HCT116 (cell line): ENCODE measurements around the gene SUGCT. TPM values are rescaled to one million over a fixed set of nuclear protein-coding genes. Genes with fewer than 3 reads are reported as not detected.

ENCODE experiments used
- ATAC-seq: fragments of 200-7000 bp; cut with Tn5 transposase; 2 replicates; pipeline ENCODE4 v1.9.1; 2020; ENCODE audit warnings: mild to moderate bottlenecking, moderate library complexity
- BruUV-seq: library from RNA; stranded (reverse); fragments of 400-500 nt; replicated peaks from 2 replicates; lab custom pipeline; 2021; lab: Mats Ljungman, UMichigan
- CTCF ChIA-PET: fragments of 300-600 bp; sonication (Branson Sonifier 250); formaldehyde crosslinking; loops from one replicate; lab custom pipeline; 2021; ENCODE audit warnings: antibody characterized with exemption; lab: Charles Lee
- POLR2A ChIA-PET: fragments of 300-600, 350-600 bp; sonication (Branson Sonifier 250); formaldehyde crosslinking; loops from one replicate; lab custom pipeline; 2021; ENCODE audit warnings: antibody characterized with exemption; lab: Charles Lee
- RAD21 ChIA-PET, 2 experiments: fragments of 300-600 bp; sonication (Branson Sonifier 250); formaldehyde crosslinking; loops; one replicate each; lab custom pipeline; 2023; ENCODE audit warnings: low total read pairs in 2 of 2; ENCODE audit not compliant: uncharacterized antibody in 2 of 2, unreplicated experiment in 2 of 2, low non-redundant PET in 1 of 2; lab: Charles Lee
- DNase-seq: peaks from one replicate; pipeline ENCODE4 v3.0.0-alpha.2; 2010; ENCODE audit warnings: low read depth, low spot score
- H2AFZ ChIP-seq: fragments of 200-600 bp; shearing (Covaris generic), sonication (generic); 2 replicates; pipeline ENCODE4 v1.6.1; 2017; ENCODE audit warnings: low read depth, mixed run types, mixed read lengths, antibody characterized with exemption, low read length; ENCODE audit not compliant: poor library complexity, severe bottlenecking
- H3K27ac ChIP-seq: 2 replicates; pipeline ENCODE4 v1.5.1; 2012; ENCODE audit warnings: low read depth, low read length
- H3K27me3 ChIP-seq: fragments of 200-600 bp; sonication (generic); 2 replicates; pipeline ENCODE4 v1.6.1; 2016; ENCODE audit warnings: mixed run types, low read length, mixed read lengths; ENCODE audit not compliant: insufficient read depth
- H3K36me3 ChIP-seq, 2 experiments: fragments of 200-500 bp in 1 of 2; fragments of 200-600 bp in 1 of 2; sonication (Bioruptor generic) in 1 of 2; sonication (generic) in 1 of 2; 2 replicates each; pipeline versions ENCODE4 v1.5.1 to v1.6.1; 2014 to 2016; ENCODE audit warnings: low read length in 2 of 2, inconsistent platforms in 1 of 2, mixed read lengths in 1 of 2, mixed run types in 1 of 2; ENCODE audit not compliant: insufficient read depth in 2 of 2, control insufficient read depth in 1 of 2
- H3K4me1 ChIP-seq, 2 experiments: fragments of 200-600 bp in 1 of 2; sonication (generic) in 1 of 2; 2 replicates each; pipeline versions ENCODE4 v1.5.1 to v1.6.1; 2012 to 2017; ENCODE audit warnings: low read length in 2 of 2, inconsistent platforms in 1 of 2, mild to moderate bottlenecking in 1 of 2, mixed read lengths in 1 of 2, mixed run types in 1 of 2, moderate library complexity in 1 of 2; ENCODE audit not compliant: insufficient read depth in 2 of 2, control insufficient read depth in 1 of 2
- H3K4me2 ChIP-seq: fragments of 200-600 bp; sonication (generic); 2 replicates; pipeline ENCODE4 v1.6.1; 2017; ENCODE audit warnings: mixed run types, low read length, mixed read lengths
- H3K4me3 ChIP-seq, 2 experiments: fragments of 200-600 bp in 1 of 2; sonication (generic) in 1 of 2; replicated peaks in 1 of 2; 2 replicates each; pipeline ENCODE4 v1.5.1; 2011 to 2016; ENCODE audit warnings: low read length in 2 of 2, control low read depth in 1 of 2, low read depth in 1 of 2, mild to moderate bottlenecking in 1 of 2, mixed read lengths in 1 of 2, mixed run types in 1 of 2
- H3K79me2 ChIP-seq: fragments of 200-600 bp; sonication (generic); 2 replicates; pipeline ENCODE4 v1.6.1; 2017; ENCODE audit warnings: mild to moderate bottlenecking, mixed run types, low read length, moderate library complexity, mixed read lengths; ENCODE audit not compliant: insufficient read depth
- H3K9ac ChIP-seq: fragments of 200-600 bp; sonication (generic); 2 replicates; pipeline ENCODE4 v1.6.1; 2016; ENCODE audit warnings: low read length, mixed read lengths
- H3K9me2 ChIP-seq: fragments of 200-600 bp; sonication (generic), shearing (Covaris generic); 2 replicates; pipeline ENCODE4 v1.6.1; 2017; ENCODE audit warnings: mixed run types, mild to moderate bottlenecking, moderate library complexity; ENCODE audit not compliant: insufficient read depth
- H3K9me3 ChIP-seq, 2 experiments: fragments of 200-500 bp in 1 of 2; fragments of 200-600 bp in 1 of 2; sonication (Bioruptor generic) in 1 of 2; sonication (generic) in 1 of 2; 2 replicates each; pipeline ENCODE4 v1.6.1; 2014 to 2017; ENCODE audit warnings: low read length in 2 of 2, mixed read lengths in 2 of 2, inconsistent platforms in 1 of 2, low read depth in 1 of 2, mild to moderate bottlenecking in 1 of 2, mixed run types in 1 of 2, moderate library complexity in 1 of 2; ENCODE audit not compliant: control insufficient read depth in 1 of 2, insufficient read depth in 1 of 2
- H4K20me1 ChIP-seq: fragments of 200-600 bp; sonication (generic), shearing (Covaris generic); 2 replicates; pipeline ENCODE4 v1.6.1; 2017; ENCODE audit warnings: mixed run types, mild to moderate bottlenecking, moderate library complexity; ENCODE audit not compliant: insufficient read depth
- ATF3 ChIP-seq: IDR thresholded peaks from 2 replicates; pipeline ENCODE4 v1.6.1; 2012
- CBX3 ChIP-seq: IDR thresholded peaks from 2 replicates; pipeline ENCODE4 v1.6.1; 2012; ENCODE audit warnings: low read depth
- CTCF ChIP-seq, 3 experiments: fragments of 200-600 bp in 1 of 3; sonication (generic) in 1 of 3; IDR thresholded peaks in 2 of 3; conservative IDR thresholded peaks in 1 of 3; 2 replicates each; pipeline ENCODE4 v1.5.1; 2012 to 2017; ENCODE audit warnings: low read depth in 2 of 3, low read length in 2 of 3, antibody characterized with exemption in 1 of 3, borderline replicate concordance in 1 of 3, control low read depth in 1 of 3, mild to moderate bottlenecking in 1 of 3, mixed read lengths in 1 of 3, mixed run types in 1 of 3, moderate library complexity in 1 of 3; ENCODE audit not compliant: insufficient read depth in 1 of 3
- JUND ChIP-seq: IDR thresholded peaks from 2 replicates; pipeline ENCODE4 v1.6.1; 2012
- RAD21 ChIP-seq: IDR thresholded peaks from 2 replicates; pipeline ENCODE4 v1.6.1; 2012; ENCODE audit warnings: low read depth, mild to moderate bottlenecking
- REST ChIP-seq: IDR thresholded peaks from 2 replicates; pipeline ENCODE4 v1.6.1; 2012; ENCODE audit warnings: low read depth
- SIN3A ChIP-seq: IDR thresholded peaks from 2 replicates; pipeline ENCODE4 v1.6.1; 2012; ENCODE audit warnings: low read depth
- SP1 ChIP-seq: IDR thresholded peaks from 2 replicates; pipeline ENCODE4 v1.6.1; 2012; ENCODE audit warnings: low read depth
- SRF ChIP-seq: IDR thresholded peaks from 2 replicates; pipeline ENCODE4 v1.6.1; 2012; ENCODE audit warnings: low read depth
- intact Hi-C: fragments of 100-400 bp; cut with micrococcal nuclease; formaldehyde crosslinking; loops from 2 replicates; pipeline ENCODE4 v1.10.0; 2022
- total RNA-seq: library from RNA; stranded (reverse); gene quantifications from one replicate; pipeline ENCODE4 v1.2.1, GENCODE V29; 2021; ENCODE audit not compliant: unreplicated experiment

The SUGCT gene
- total RNA-seq, 1 experiment from 2014 or later, result 4.4 TPM

GRCh38 chr7:40232242-40232893, 97.6 kb downstream of the SUGCT start:
- no peaks in the 10 kb centered on the region for H3K27me3 ChIP-seq
- DNase-seq, result peak; percentile 42
- H3K79me2 ChIP-seq, result no peaks in the 10 kb centered on the region
- intact Hi-C loops, result loop anchor here (2.0 to 5.0 kb wide), 2 partner anchors 372 to 1500 kb away; no protein-coding TSS in a partner anchor
- RAD21 ChIA-PET, result no interaction called here
- ATAC-seq, result peak; percentile 80
- no peak for TF ChIP-seq REST
- no peak for TF ChIP-seq ATF3
- no peak for TF ChIP-seq SRF
- no peak for TF ChIP-seq SP1
- TF ChIP-seq SIN3A, result no peak
- TF ChIP-seq RAD21, result peak; percentile 81
- no peak for TF ChIP-seq JUND
- peak; percentile 47 to 65 (median 56) for TF ChIP-seq CTCF (IDR thresholded peaks at IDR 0.05 in 2 of 3, conservative IDR thresholded peaks at IDR 0.05 in 1 of 3; ENCODE audit: borderline replicate concordance in 1 of 3, insufficient read depth in 1 of 3, low read depth in 2 of 3, low read length in 2 of 3)
- no peak for TF ChIP-seq CBX3
- TF ChIP-seq, all 23 proteins: peak for 2
- no peak overlapping the region for H3K27ac ChIP-seq
- no peak overlapping the region; the same call in 1 of the 2 replicates for H3K4me2 ChIP-seq
- no peaks in the 10 kb centered on the region for H3K9me3 ChIP-seq
- no peak overlapping the region for H3K4me3 ChIP-seq
- BruUV-seq, result no TSS peak
- no peak overlapping the region for H2AFZ ChIP-seq
- H4K20me1 ChIP-seq, result no peaks in the 10 kb centered on the region
- no peaks in the 10 kb centered on the region for H3K4me1 ChIP-seq
- CTCF ChIA-PET, result interaction anchor here (0.7 to 2.3 kb wide), 21 partner anchors 10 to 1500 kb away, joined by 3 to 16 read pairs (median 4); no protein-coding TSS in a partner anchor
- no peaks in the 10 kb centered on the region for H3K36me3 ChIP-seq
- no peak overlapping the region for H3K9ac ChIP-seq
- no peaks in the 10 kb centered on the region for H3K9me2 ChIP-seq
- POLR2A ChIA-PET, result interaction anchor here (0.6 kb wide), 1 partner anchor 28 kb away, joined by 3 read pairs; no protein-coding TSS in a partner anchor
